Activated CD4-positive, alpha-beta T cell treated with anti-CD3 and anti-CD28 coated beads, Interleukin-2, amount 10 ng/mL, durations not matched to agents 7 days and 5 days (primary cell): Measurements from ENCODE around the gene HMBS. TPM values are rescaled to one million over a fixed set of nuclear protein-coding genes. Genes with fewer than 3 reads are reported as not detected.
A peak's percentile ranks its signal among the peaks of the same experiment; 100 is the strongest.
"Not testable (repeated sequence)": the region's sequence is repeated elsewhere in the genome, so short reads cannot be mapped to it uniquely, and the experiment has no call there.

ENCODE experiments used
- CTCF ChIA-PET: fragments of 350-600 bp; sonication (Branson Sonifier 250); formaldehyde crosslinking; loops from one replicate; lab custom pipeline; 2021; ENCODE audit warnings: antibody characterized with exemption; lab: Charles Lee
- POLR2A ChIA-PET: fragments of 350-600 bp; sonication (Branson Sonifier 250); formaldehyde crosslinking; loops from one replicate; lab custom pipeline; 2021; ENCODE audit warnings: antibody characterized with exemption; lab: Charles Lee
- DNase-seq: peaks from one replicate; pipeline ENCODE4 v3.0.0-alpha.2; 2020
- H3K27ac Mint-ChIP-seq: one replicate; pipeline ENCODE4 v1.8.0; 2021; ENCODE audit warnings: mild to moderate bottlenecking, moderate library complexity, mixed read lengths
- H3K27me3 Mint-ChIP-seq: one replicate; pipeline ENCODE4 v1.8.0; 2021; ENCODE audit warnings: mixed read lengths
- H3K36me3 Mint-ChIP-seq: one replicate; pipeline ENCODE4 v1.8.0; 2021; ENCODE audit warnings: low read depth, mixed read lengths
- H3K4me1 Mint-ChIP-seq: one replicate; pipeline ENCODE4 v1.8.0; 2021; ENCODE audit warnings: mixed read lengths
- H3K4me3 Mint-ChIP-seq: one replicate; pipeline ENCODE4 v1.8.0; 2021; ENCODE audit warnings: mild to moderate bottlenecking, moderate library complexity, mixed read lengths
- H3K9me3 Mint-ChIP-seq: one replicate; pipeline ENCODE4 v1.8.0; 2021; ENCODE audit warnings: mixed read lengths
- total RNA-seq, 2 experiments: library from RNA; stranded (reverse); gene quantifications; one replicate each; pipeline ENCODE4 v1.2.3, GENCODE V29; 2021

Gene HMBS
- total RNA-seq, 2 experiments from 2014 or later, result 21.6 to 23.2 TPM

DNA sequence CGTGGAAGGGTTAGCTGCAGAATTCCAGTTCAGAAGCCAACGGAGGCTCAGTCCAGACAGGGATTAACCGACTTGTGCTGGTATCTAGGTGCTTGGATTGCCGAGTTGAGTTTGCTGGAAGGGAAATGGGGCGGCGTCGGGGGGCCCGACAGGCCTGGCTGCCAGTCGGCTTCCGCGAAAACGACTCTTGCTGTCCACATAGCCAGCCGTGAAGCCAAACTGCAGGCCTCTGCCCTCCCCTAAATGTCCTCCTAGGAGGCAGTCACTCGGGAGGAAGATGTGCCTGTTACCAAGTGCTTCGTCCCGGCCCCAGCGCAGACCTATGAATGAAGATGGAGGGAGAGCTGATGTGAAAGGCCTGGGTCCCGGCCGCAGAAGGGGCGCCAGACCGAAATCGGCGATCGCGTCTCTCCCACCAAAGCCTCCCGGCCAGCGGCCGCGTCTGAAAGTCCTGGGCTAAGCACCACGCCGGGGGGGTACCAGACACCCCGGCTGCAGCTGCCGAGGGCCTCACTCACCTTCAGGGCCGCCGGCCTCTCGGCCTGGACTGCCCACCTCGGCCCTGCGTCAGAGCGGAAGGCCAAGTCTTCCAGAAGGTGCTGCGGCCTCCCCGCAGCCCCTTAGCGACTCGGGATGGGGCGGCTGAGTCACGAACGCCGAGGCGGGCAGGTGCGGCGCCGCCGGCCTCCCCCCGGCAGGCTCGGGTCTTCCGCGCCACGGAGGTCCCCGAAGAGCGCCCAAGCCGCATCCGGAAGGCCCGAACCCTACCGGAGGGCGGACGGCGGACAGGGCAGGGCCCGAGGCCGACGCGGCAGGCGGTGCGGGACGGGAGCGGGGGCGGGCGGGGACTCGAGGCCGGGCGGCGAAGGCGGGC is 9.5 kb downstream of the HMBS start:
- H3K36me3 Mint-ChIP-seq, result peaks cover 72% of the 10 kb centered on the region

DNA sequence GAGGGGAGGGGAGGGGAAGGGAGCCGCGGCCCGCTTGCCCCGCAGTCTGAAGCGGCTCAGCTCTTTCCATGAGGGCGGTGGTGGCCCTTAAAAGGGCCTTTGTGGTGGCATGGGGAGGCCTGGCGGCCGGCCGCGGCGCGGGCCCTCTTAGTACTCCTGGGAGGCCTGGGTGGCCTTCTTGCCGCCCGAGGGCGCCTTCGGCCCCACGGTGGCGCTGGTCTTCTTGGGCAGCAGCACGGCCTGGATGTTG is 10.1 kb downstream of the HMBS start:
- H3K27me3 Mint-ChIP-seq, result no peaks in the 10 kb centered on the region
- H3K36me3 Mint-ChIP-seq, result peaks cover 72% of the 10 kb centered on the region
- CTCF ChIA-PET, result interaction anchor here (0.6 to 2.3 kb wide), 6 partner anchors 9 to 167 kb away, joined by 3 to 13 read pairs (median 4); partner anchors contain the start of genes HMBS and VPS11
- peaks cover 64% of the 10 kb centered on the region for H3K4me1 Mint-ChIP-seq
- H3K27ac Mint-ChIP-seq, result peak overlapping the region; percentile 95
- POLR2A ChIA-PET, result interaction anchor here (0.6 to 2.2 kb wide), 6 partner anchors 10 to 76 kb away, joined by 3 to 7 read pairs (median 4); partner anchors contain the start of genes C2CD2L, HMBS, TRAPPC4 and VPS11
- no peaks in the 10 kb centered on the region for H3K9me3 Mint-ChIP-seq
- peak; percentile 56 for DNase-seq
- peak overlapping the region; percentile 94 for H3K4me3 Mint-ChIP-seq

More for the DNA sequence above, 9.5 kb downstream of the HMBS start:
- peak overlapping the region; percentile 94 for H3K4me3 Mint-ChIP-seq
- no peaks in the 10 kb centered on the region for H3K27me3 Mint-ChIP-seq
- POLR2A ChIA-PET, result interaction anchor here (0.6 to 2.2 kb wide), 6 partner anchors 10 to 75 kb away, joined by 3 to 7 read pairs (median 4); partner anchors contain the start of genes C2CD2L, HMBS, TRAPPC4 and VPS11
- no peaks in the 10 kb centered on the region for H3K9me3 Mint-ChIP-seq
- peak overlapping the region; percentile 95 for H3K27ac Mint-ChIP-seq
- peak; percentile 29 for DNase-seq
- peaks cover 66% of the 10 kb centered on the region for H3K4me1 Mint-ChIP-seq
- CTCF ChIA-PET, result interaction anchor here (0.6 to 2.3 kb wide), 4 partner anchors 9 to 168 kb away, joined by 3 to 13 read pairs (median 4); partner anchors contain the start of genes HMBS and VPS11

DNA sequence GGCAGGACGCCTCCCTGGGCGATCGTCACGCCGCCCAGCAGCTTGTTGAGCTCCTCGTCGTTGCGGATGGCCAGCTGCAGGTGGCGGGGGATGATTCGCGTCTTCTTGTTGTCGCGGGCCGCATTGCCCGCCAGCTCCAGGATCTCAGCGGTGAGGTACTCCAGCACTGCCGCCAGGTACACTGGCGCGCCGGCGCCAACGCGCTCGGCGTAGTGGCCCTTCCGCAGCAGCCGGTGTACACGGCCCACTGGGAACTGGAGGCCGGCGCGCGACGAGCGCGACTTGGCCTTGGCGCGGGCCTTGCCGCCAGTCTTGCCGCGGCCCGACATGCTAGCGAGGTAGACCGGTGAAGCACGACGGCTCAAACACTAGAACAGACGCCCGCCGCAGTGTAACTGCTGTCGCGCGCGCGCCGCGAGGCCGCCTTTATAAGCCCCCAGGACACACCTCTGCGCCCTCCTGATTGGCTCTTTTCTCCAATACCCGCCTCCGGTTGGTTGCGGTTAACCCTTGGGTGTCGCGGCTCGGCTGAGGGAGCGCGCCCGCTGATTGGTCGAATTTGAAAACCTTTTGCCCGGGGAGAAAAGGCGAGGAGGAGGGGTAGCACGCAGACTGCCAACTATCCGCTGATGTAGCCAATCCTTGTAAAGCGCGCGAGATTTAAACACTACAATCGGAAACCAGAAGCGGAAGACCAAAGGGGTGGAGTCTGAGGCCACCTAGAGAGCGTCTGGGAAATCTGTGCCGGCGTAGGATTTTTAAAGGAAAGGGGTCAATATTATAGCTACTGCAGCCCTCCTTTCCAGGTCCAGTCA is 10.6 kb downstream of the HMBS start:
- no peaks in the 10 kb centered on the region for H3K27me3 Mint-ChIP-seq
- H3K27ac Mint-ChIP-seq, result peak overlapping the region; percentile 95
- CTCF ChIA-PET, result interaction anchor here (0.9 to 2.3 kb wide), 5 partner anchors 9 to 167 kb away, joined by 3 to 13 read pairs (median 4); partner anchors contain the start of genes HMBS and VPS11
- peak overlapping the region; percentile 94 for H3K4me3 Mint-ChIP-seq
- peak; percentile 100 for DNase-seq
- H3K36me3 Mint-ChIP-seq, result peaks cover 71% of the 10 kb centered on the region
- POLR2A ChIA-PET, result interaction anchor here (0.6 to 2.2 kb wide), 10 partner anchors 10 to 76 kb away, joined by 3 to 7 read pairs (median 4); partner anchors contain the start of genes C2CD2L, HMBS, TRAPPC4 and VPS11
- peaks cover 64% of the 10 kb centered on the region for H3K4me1 Mint-ChIP-seq
- no peaks in the 10 kb centered on the region for H3K9me3 Mint-ChIP-seq

DNA sequence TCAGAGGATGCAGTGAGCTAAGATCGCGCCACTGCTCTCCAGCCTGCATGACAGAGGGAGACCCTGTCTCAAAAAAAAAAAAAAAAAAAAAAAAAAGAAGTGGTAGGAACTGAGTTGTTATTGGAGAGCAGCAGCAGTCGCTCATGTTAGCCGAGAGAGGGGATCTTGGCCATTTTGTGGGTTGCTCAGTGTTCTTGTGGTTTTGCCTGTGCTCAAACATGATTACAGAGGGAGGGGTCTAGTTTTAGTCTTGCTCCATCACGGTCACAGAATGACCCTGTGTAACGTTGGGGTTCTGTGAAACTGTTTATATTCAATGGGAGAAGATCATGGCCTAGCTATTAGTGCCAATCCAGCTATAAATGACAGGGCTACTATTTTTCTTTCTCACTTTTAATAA is 15.0 kb downstream of the HMBS start:
- no peak for DNase-seq
- Mint-ChIP-seq H3K36me3 (peaks cover 40% of the 10 kb centered on the region), H3K27me3 (no peaks in the 10 kb centered on the region), H3K27ac (peak overlapping the region; percentile 4), H3K4me3 (peak overlapping the region; percentile 90), H3K4me1 (peaks cover 56% of the 10 kb centered on the region), H3K9me3 (no peaks in the 10 kb centered on the region)
- ChIA-PET CTCF (interaction anchor here (0.8 to 1.6 kb wide), 3 partner anchors 11 to 81 kb away, joined by 3 to 6 read pairs (median 4); partner anchors contain the start of gene TRAPPC4), POLR2A (no interaction called here)

DNA sequence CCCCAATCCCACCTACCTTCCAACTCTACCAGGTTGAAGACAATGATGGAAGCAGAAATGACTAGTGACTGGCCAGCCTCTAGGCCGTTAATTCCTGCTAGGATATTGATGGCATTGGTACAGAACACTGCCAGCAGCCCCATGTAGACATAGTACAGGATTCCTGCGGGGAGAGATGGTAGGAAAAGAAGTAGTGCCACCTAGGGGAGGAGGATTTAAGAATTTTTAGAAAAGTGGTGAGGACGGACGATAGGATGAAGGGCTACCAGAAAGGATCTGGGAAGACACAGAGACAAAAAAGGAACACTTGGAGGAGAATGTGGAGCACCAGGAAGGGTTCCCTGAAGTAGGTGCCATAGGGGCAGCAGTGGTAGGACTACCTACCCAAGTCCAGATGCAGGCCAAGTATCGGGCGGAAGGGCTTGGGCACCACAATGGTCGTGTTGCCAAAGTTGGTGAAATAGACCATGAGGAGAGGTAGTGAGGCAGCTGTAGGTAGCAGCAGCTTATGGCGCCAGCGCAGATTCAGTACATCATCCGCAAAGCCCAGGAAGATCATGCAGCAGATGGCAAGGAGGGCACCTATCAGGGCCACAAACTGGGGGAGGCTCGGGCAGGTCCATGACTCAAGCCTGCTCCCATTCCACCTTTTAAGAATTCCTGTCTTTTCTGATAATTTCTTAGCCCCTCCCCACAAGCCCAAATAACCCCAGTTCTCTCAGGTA is 15.7 kb downstream of the HMBS start:
- DNase-seq, result no peak
- CTCF ChIA-PET, result interaction anchor here (0.6 to 1.2 kb wide), 3 partner anchors 22 to 672 kb away, joined by 3 to 4 read pairs (median 4); partner anchors contain the start of gene TRAPPC4
- Mint-ChIP-seq H3K9me3 (no peaks in the 10 kb centered on the region), H3K36me3 (peaks cover 35% of the 10 kb centered on the region), H3K27me3 (no peaks in the 10 kb centered on the region), H3K27ac (peak overlapping the region; percentile 99), H3K4me3 (peak overlapping the region; percentile 90), H3K4me1 (peaks cover 61% of the 10 kb centered on the region)
- POLR2A ChIA-PET, result no interaction called here

DNA sequence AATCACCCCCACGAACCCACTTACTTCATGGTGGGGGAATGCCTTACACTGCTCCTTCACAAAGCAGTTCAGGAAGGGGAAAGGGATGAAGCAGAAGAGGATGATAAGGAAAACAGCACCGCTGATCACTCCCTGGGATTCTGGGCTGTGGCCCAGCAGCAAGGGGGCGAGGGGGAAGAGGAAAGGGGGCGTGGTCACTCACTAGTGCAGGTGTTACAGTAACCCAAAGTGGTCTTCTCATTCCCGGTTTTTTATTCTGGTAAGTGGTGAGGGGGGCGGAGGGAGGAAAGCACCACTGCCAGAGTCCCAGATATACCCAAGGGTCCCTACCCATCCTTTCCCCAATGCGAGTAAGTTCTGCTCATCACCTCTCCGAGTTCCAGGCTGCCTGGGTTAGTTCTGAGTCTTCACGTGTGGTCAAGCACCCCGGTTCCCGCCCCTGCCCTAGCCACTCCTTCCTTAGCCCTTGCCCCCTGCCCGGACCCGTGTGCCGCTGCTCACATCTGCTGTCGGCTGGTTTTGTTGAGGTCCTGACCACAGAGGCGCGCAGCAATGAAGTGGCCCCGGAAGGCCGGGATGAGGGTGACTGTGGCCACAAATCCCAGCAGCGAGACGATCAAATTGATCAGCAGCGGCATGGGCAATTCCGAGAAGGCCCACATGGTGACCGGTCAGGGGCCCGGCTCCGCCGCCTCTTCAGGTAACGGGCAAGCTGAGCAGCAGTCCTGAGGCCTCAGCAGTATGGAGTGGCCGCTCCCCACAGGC is 16.5 kb downstream of the HMBS start:
- H3K36me3 Mint-ChIP-seq, result peaks cover 32% of the 10 kb centered on the region
- H3K4me3 Mint-ChIP-seq, result peak overlapping the region; percentile 90
- ChIA-PET CTCF (interaction anchor here (0.5 to 1.9 kb wide), 12 partner anchors 11 to 673 kb away, joined by 3 to 7 read pairs (median 4); partner anchors contain the start of genes HMBS and VPS11), POLR2A (no interaction called here)
- H3K27ac Mint-ChIP-seq, result peak overlapping the region; percentile 99
- peaks cover 60% of the 10 kb centered on the region for H3K4me1 Mint-ChIP-seq
- H3K9me3 Mint-ChIP-seq, result no peaks in the 10 kb centered on the region
- no peaks in the 10 kb centered on the region for H3K27me3 Mint-ChIP-seq
- peak; percentile 35 for DNase-seq

DNA sequence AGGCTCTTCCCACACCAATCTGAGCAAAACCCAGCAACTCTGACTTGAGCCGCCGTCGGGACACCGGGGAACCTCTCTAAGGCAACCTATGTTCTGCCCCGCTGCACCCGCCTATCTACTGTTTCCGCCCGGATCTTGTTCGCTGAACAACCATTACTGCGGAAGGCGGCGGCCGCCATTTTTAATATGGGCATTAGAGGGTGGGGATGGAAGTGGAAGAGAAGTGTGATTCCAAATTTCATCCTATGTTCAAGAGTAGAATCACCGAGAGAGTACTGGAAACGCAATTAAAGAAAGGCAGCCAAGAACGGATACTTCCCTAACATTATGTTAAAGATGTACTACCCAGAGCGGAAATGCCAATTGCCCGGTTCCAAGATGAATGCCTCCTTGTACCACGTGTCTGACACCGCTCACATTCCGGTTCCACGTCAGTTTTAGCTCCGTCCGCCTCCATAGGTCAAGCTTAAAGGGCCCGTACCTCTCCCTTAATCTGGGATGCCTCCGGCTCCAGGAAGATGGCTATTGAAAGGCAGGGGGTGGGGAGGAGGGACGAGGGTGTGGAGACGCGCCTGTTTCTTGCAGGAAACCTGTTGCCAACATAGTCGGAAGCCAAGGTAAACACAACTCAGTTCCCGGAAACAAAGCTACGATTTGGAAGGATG is 17.2 kb downstream of the HMBS start, which contains the start of gene DPAGT1:
Gene DPAGT1, minus strand, starts transcription at position 95 of the 665 bp plus-strand sequence. CDS start 198 bp downstream, outside the sequence.
- Mint-ChIP-seq H3K4me3 (peak within 1 kb of the TSS; percentile 90), H3K27me3 (no peaks in the 10 kb centered on the region), H3K36me3 (peaks cover 25% of the 10 kb centered on the region), H3K9me3 (no peaks in the 10 kb centered on the region), H3K27ac (peak within 1 kb of the TSS; percentile 99), H3K4me1 (peaks cover 60% of the 10 kb centered on the region)
- DNase-seq, result peak; percentile 91
- CTCF ChIA-PET, result interaction anchor here (0.5 to 1.9 kb wide), 16 partner anchors 10 to 222 kb away, joined by 3 to 7 read pairs (median 3); partner anchors contain the start of genes HINFP, HMBS and VPS11
- POLR2A ChIA-PET, result interaction anchor here (0.7 to 1.1 kb wide), 2 partner anchors 51 to 210 kb away, joined by 4 to 6 read pairs; no protein-coding TSS in a partner anchor

DNA sequence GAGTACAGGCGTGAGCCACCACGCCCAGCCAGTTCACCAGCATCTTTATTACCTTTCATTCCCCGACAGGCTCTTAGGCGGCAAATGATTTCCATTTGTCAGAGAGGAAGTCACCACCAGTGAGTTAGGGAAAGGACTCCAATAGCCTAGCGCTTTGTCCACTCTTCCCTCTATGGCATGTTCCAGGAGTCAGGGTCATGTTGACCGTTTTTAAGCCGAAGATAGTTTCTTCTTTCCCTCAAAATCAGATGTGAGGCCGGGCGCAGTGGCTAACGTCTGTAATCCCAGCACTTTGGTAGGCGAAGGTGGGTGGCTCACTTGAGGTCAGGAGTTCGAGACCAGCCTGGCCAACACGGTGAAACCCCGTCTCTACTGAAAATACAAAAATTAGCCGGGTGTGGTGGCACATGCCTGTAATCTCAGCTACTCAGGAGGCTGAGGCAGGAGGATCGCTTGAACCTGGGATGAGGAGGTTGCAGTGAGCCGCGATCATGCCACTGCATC is 18.5 kb downstream of the HMBS start:
- CTCF ChIA-PET, result interaction anchor here (0.6 to 1.5 kb wide), 4 partner anchors 41 to 458 kb away, joined by 3 read pairs; no protein-coding TSS in a partner anchor
- not testable (repeated sequence) for H3K9me3 Mint-ChIP-seq, DNase-seq, H3K27me3 Mint-ChIP-seq
- H3K27ac Mint-ChIP-seq, result peak overlapping the region; percentile 99
- POLR2A ChIA-PET, result interaction anchor here (1.1 kb wide), 1 partner anchor 52 kb away, joined by 4 read pairs; no protein-coding TSS in a partner anchor
- H3K4me3 Mint-ChIP-seq, result peak overlapping the region; percentile 90
- peaks cover 14% of the 10 kb centered on the region for H3K36me3 Mint-ChIP-seq
- peaks cover 53% of the 10 kb centered on the region for H3K4me1 Mint-ChIP-seq

DNA sequence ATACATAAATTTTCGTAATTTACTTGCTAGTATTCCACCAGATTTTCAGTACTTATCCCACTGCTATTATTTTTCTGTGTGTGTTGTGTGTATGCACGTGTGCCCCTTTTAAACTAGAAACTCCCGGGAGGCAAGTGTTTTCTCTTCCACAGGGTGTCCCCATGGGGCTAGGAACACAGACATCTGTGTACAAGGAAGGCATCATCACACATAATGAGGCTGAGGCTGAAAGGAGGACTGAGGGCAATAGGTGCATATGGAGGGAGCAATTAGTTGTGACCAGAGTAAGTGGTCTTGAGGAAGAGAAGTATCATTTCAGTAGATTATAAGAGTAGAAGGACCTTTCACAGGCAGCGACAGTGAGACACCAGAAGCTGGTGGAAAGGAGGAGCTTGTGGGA is 19.1 kb downstream of the HMBS start:
- Mint-ChIP-seq H3K27ac (no peak overlapping the region), H3K36me3 (peaks cover 14% of the 10 kb centered on the region), H3K4me3 (peak overlapping the region; percentile 60), H3K27me3 (no peaks in the 10 kb centered on the region), H3K9me3 (no peaks in the 10 kb centered on the region), H3K4me1 (peaks cover 54% of the 10 kb centered on the region)
- ChIA-PET CTCF (interaction anchor here (0.7 to 1.5 kb wide), 2 partner anchors 8 to 65 kb away, joined by 3 read pairs; partner anchors contain the start of gene NLRX1), POLR2A (no interaction called here)
- DNase-seq, result no peak
